H1 (cell line): ENCODE measurements around the gene RPS13. TPM values are rescaled to one million over a fixed set of nuclear protein-coding genes. Genes with fewer than 3 reads are reported as not detected.
A peak's percentile ranks its signal among the peaks of the same experiment; 100 is the strongest.

ENCODE experiments used
- CTCF ChIA-PET: fragments of 300-600 bp; sonication (Branson Sonifier 250); formaldehyde crosslinking; loops from one replicate; lab custom pipeline; 2021; ENCODE audit not compliant: partially characterized antibody; lab: Charles Lee
- POLR2A ChIA-PET: fragments of 300-600 bp; sonication (Branson Sonifier 250); formaldehyde crosslinking; loops from one replicate; lab custom pipeline; 2021; ENCODE audit warnings: inconsistent platforms; ENCODE audit not compliant: partially characterized antibody; lab: Charles Lee
- DNase-seq, 2 experiments: peaks; one replicate each; pipeline versions ENCODE4 v3.0.0 to v3.0.0-alpha.2; 2010 to 2022; ENCODE audit warnings: low spot score in 2 of 2, low read depth in 1 of 2, mixed read lengths in 1 of 2
- FAIRE-seq: peaks from 2 replicates; lab custom pipeline; 2011; peaks lifted over from hg19 to GRCh38; lab: Jason Lieb, UNC
- H2AFZ ChIP-seq: 2 replicates; pipeline ENCODE4 v1.8.1; 2012; ENCODE audit warnings: low read length, inconsistent platforms
- H2AK5ac ChIP-seq: 2 replicates; pipeline ENCODE4 v1.6.1; 2013; ENCODE audit warnings: low read depth, low read length
- H2BK120ac ChIP-seq: replicated peaks from 2 replicates; pipeline ENCODE3; 2013; ENCODE audit warnings: low read depth, low read length, inconsistent platforms
- H2BK12ac ChIP-seq: 2 replicates; pipeline ENCODE4 v1.6.1; 2013; ENCODE audit warnings: low read depth, low read length
- H2BK15ac ChIP-seq: 2 replicates; pipeline ENCODE4 v1.6.1; 2013; ENCODE audit warnings: low read length
- H2BK20ac ChIP-seq: 2 replicates; pipeline ENCODE4 v1.6.1; 2013; ENCODE audit warnings: low read length
- H2BK5ac ChIP-seq: 2 replicates; pipeline ENCODE4 v1.6.1; 2013; ENCODE audit warnings: low read depth, low read length
- H3K14ac ChIP-seq: 2 replicates; pipeline ENCODE4 v1.6.1; 2013; ENCODE audit warnings: inconsistent platforms; ENCODE audit not compliant: insufficient read length
- H3K18ac ChIP-seq: 2 replicates; pipeline ENCODE4 v1.6.1; 2013; ENCODE audit warnings: low read length; ENCODE audit errors: extremely low read depth
- H3K23ac ChIP-seq: 2 replicates; pipeline ENCODE4 v1.6.1; 2013; ENCODE audit warnings: inconsistent platforms; ENCODE audit not compliant: insufficient read length
- H3K23me2 ChIP-seq: 2 replicates; pipeline ENCODE4 v1.6.1; 2013; ENCODE audit warnings: low read depth, low read length
- H3K27ac ChIP-seq: 2 replicates; pipeline ENCODE4 v1.6.1; 2011; ENCODE audit warnings: low read depth, low read length, inconsistent platforms
- H3K27me3 ChIP-seq, 4 experiments: replicated peaks in 1 of 4; 1 replicate in 1 of 4; 2 replicates in 3 of 4; pipeline versions ENCODE4 v1.6.1 to v1.8.1; 2011 to 2013; ENCODE audit warnings: low read length in 3 of 4, mild to moderate bottlenecking in 3 of 4, inconsistent platforms in 2 of 4, mixed read lengths in 2 of 4, moderate library complexity in 1 of 4; ENCODE audit not compliant: control insufficient read depth in 3 of 4, insufficient read depth in 3 of 4; ENCODE audit errors: extremely low read depth in 1 of 4
- H3K36me3 ChIP-seq, 4 experiments: 2 replicates each; pipeline versions ENCODE4 v1.6.1 to v1.8.1; 2011 to 2013; ENCODE audit warnings: mild to moderate bottlenecking in 4 of 4, low read length in 3 of 4, moderate library complexity in 2 of 4, control low read depth in 1 of 4, inconsistent platforms in 1 of 4; ENCODE audit not compliant: insufficient read depth in 4 of 4, control insufficient read depth in 2 of 4
- H3K4ac ChIP-seq: replicated peaks from 2 replicates; pipeline ENCODE3; 2013; ENCODE audit warnings: low read length, low read depth, mixed read lengths, inconsistent platforms; ENCODE audit not compliant: insufficient read length
- H3K4me1 ChIP-seq, 4 experiments: replicated peaks in 1 of 4; 1 replicate in 1 of 4; 2 replicates in 3 of 4; pipeline versions ENCODE4 v1.6.1 to v1.8.1; 2011 to 2013; ENCODE audit warnings: low read length in 3 of 4, inconsistent platforms in 2 of 4, mixed read lengths in 1 of 4; ENCODE audit not compliant: insufficient read depth in 4 of 4, control insufficient read depth in 3 of 4
- H3K4me2 ChIP-seq, 2 experiments: 2 replicates each; pipeline versions ENCODE4 v1.6.1 to v1.8.1; 2011 to 2013; ENCODE audit warnings: low read depth in 2 of 2, low read length in 2 of 2, control low read depth in 1 of 2, inconsistent platforms in 1 of 2, mild to moderate bottlenecking in 1 of 2; ENCODE audit not compliant: insufficient read depth in 1 of 2
- H3K4me3 ChIP-seq, 4 experiments: fragments of 200-600, 300-600 bp in 1 of 4; sonication (generic), shearing (Covaris generic), sonication (Bioruptor Twin) in 1 of 4; 2 replicates each; pipeline versions ENCODE4 v1.5.1 to v1.8.1; 2011 to 2016; ENCODE audit warnings: low read length in 4 of 4, low read depth in 3 of 4, control low read depth in 2 of 4, inconsistent platforms in 2 of 4, mild to moderate bottlenecking in 2 of 4, mixed read lengths in 1 of 4, moderate library complexity in 1 of 4; ENCODE audit not compliant: insufficient read depth in 2 of 4; ENCODE audit errors: extremely low read depth in 1 of 4
- H3K56ac ChIP-seq: replicated peaks from 2 replicates; pipeline ENCODE3; 2013; ENCODE audit warnings: low read depth, mild to moderate bottlenecking, mixed read lengths, low read length, inconsistent platforms; ENCODE audit not compliant: insufficient read length
- H3K79me1 ChIP-seq: 2 replicates; pipeline ENCODE4 v1.6.1; 2013; ENCODE audit warnings: low read depth, low read length, control low read depth
- H3K79me2 ChIP-seq, 2 experiments: 2 replicates each; pipeline versions ENCODE4 v1.6.1 to v1.8.1; 2012 to 2013; ENCODE audit warnings: low read length in 2 of 2, mild to moderate bottlenecking in 2 of 2, inconsistent platforms in 1 of 2; ENCODE audit not compliant: insufficient read depth in 2 of 2, control insufficient read depth in 1 of 2
- H3K9ac ChIP-seq, 4 experiments: replicated peaks in 1 of 4; 1 replicate in 1 of 4; 2 replicates in 3 of 4; pipeline versions ENCODE4 v1.6.1 to v1.8.1; 2011 to 2013; ENCODE audit warnings: low read depth in 3 of 4, low read length in 3 of 4, control low read depth in 2 of 4, mild to moderate bottlenecking in 2 of 4, moderate library complexity in 2 of 4, inconsistent platforms in 1 of 4; ENCODE audit errors: extremely low read depth in 1 of 4
- H3K9me3 ChIP-seq, 2 experiments: 2 replicates each; pipeline versions ENCODE4 v1.6.1 to v1.8.1; 2012 to 2013; ENCODE audit warnings: mild to moderate bottlenecking in 2 of 2, moderate library complexity in 2 of 2, control low read depth in 1 of 2, inconsistent platforms in 1 of 2, low read depth in 1 of 2, low read length in 1 of 2, mixed read lengths in 1 of 2; ENCODE audit not compliant: insufficient read depth in 2 of 2
- H4K20me1 ChIP-seq, 2 experiments: replicated peaks in 1 of 2; 2 replicates each; pipeline versions ENCODE3 to v1.8.1; 2011 to 2013; ENCODE audit warnings: inconsistent platforms in 2 of 2, low read length in 2 of 2, mild to moderate bottlenecking in 1 of 2; ENCODE audit not compliant: insufficient read depth in 2 of 2, control insufficient read depth in 1 of 2
- H4K5ac ChIP-seq: 2 replicates; pipeline ENCODE4 v1.6.1; 2013; ENCODE audit warnings: low read length, low read depth, mixed read lengths, inconsistent platforms; ENCODE audit not compliant: insufficient read length
- H4K8ac ChIP-seq: 2 replicates; pipeline ENCODE4 v1.8.0; 2013; ENCODE audit warnings: mild to moderate bottlenecking, moderate library complexity, low read length, inconsistent platforms; ENCODE audit not compliant: insufficient read depth; ENCODE audit errors: extremely low read depth
- H4K91ac ChIP-seq: replicated peaks from 2 replicates; pipeline ENCODE3; 2013; ENCODE audit warnings: low read length, mixed read lengths, inconsistent platforms; ENCODE audit not compliant: insufficient read length
- CREB1 ChIP-seq: IDR thresholded peaks from 2 replicates; pipeline ENCODE4 v1.6.1; 2012; ENCODE audit warnings: inconsistent platforms
- JUN ChIP-seq: IDR thresholded peaks from 2 replicates; pipeline ENCODE4 v1.6.1; 2011; ENCODE audit warnings: low read depth, mild to moderate bottlenecking, improper control_type of control experiment, low read length
- JUND ChIP-seq: IDR thresholded peaks from 2 replicates; pipeline ENCODE4 v1.6.1; 2011; ENCODE audit warnings: mild to moderate bottlenecking, improper control_type of control experiment, low read length
- SAP30 ChIP-seq: fragments of 300-600 bp; sonication (generic); IDR thresholded peaks from 2 replicates; pipeline ENCODE4 v1.7.1; 2012; ENCODE audit warnings: low read length, moderate library complexity, mild to moderate bottlenecking, inconsistent platforms; ENCODE audit not compliant: insufficient read depth, insufficient replicate concordance
- WGBS, 2 experiments: shearing (Covaris generic) in 1 of 2; methylation state at CpG; one replicate each; pipeline versions ENCODE4 v1.1.6 to v1.1.7; 2013 to 2015; ENCODE audit warnings: low lambda C conversion rate in 2 of 2, mixed read lengths in 2 of 2, inconsistent platforms in 1 of 2, low coverage in 1 of 2, missing lambda C conversion rate in 1 of 2; ENCODE audit not compliant: insufficient replicate concordance in 2 of 2, insufficient coverage in 1 of 2, insufficient read length in 1 of 2; ENCODE audit errors: extremely low coverage in 1 of 2, missing lambda C conversion rate in 1 of 2; 5-methylcytosine and 5-hydroxymethylcytosine counted together
- polyA plus RNA-seq, 7 experiments: library from polyadenylated mRNA; depleted of rRNA in 3 of 7; stranded (reverse) in 5 of 7; unstranded in 2 of 7; fragments of >200 nt in 5 of 7; fragments of 200-250 nt in 2 of 7; gene quantifications; 1 replicate in 5 of 7; 2 replicates in 1 of 7; 4 replicates in 1 of 7; pipeline versions ENCODE4 v1.2.1 to v1.2.3, GENCODE V29; 2011 to 2013; ENCODE audit warnings: missing spikeins in 2 of 7, mixed read lengths in 2 of 7
- total RNA-seq: library from RNA; stranded (reverse); fragmentation: NEBNext Ultra II Directional; extraction: Animal tissue kit (Norgen Biotek cat#: 25700); gene quantifications from 2 replicates; pipeline ENCODE4 v1.2.1, GENCODE V29; 2021

RPS13 gene
- total and polyA plus RNA-seq, 2 of the 8 experiments (the other 6 are each of a cell fraction or from before 2014, with no cell fraction given) = 1,336 to 2,270 TPM

GRCh38 chr11:17076517-17077239 is 789 bp downstream of the RPS13 start:
- CTCF ChIA-PET = interaction anchor here (0.6 to 2.5 kb wide), 4 partner anchors 14 to 332 kb away, joined by 3 to 7 read pairs (median 5); no protein-coding TSS in a partner anchor
- Histone ChIP-seq H2AFZ (no peak overlapping the region), H3K4me2 (peak overlapping the region; percentile 96 to 100), H4K8ac (no peak overlapping the region), H3K9me3 (no peaks in the 10 kb centered on the region), H3K14ac (no peak overlapping the region), H3K23me2 (peaks cover 10% of the 10 kb centered on the region), H4K5ac (no peak overlapping the region), H3K36me3 (peaks cover 10 to 39% (median 24%) of the 10 kb centered on the region in 4 experiments), H3K4me3 (peak overlapping the region; percentile 84 to 99 (median 94)), H4K91ac (no peak overlapping the region), H2BK15ac (no peak overlapping the region), H2AK5ac (peak overlapping the region; percentile 24; the same call in 1 of the 2 replicates), H3K4me1 (peaks cover 0 to 5% (median 3%) of the 10 kb centered on the region in 4 experiments; a peak in 6 of 7 replicates), H3K79me1 (peaks cover 4% of the 10 kb centered on the region; the same call in 1 of the 2 replicates), H3K79me2 (peaks cover 8 to 21% of the 10 kb centered on the region in 2 experiments), H2BK5ac (peak overlapping the region; percentile 79), H3K27ac (peak overlapping the region; percentile 97), H4K20me1 (peaks cover 0 to 10% of the 10 kb centered on the region in 2 experiments), H3K4ac (peak overlapping the region; percentile 58), H3K9ac (peak overlapping the region; percentile 93 to 98 (median 96)), H3K27me3 (no peaks in the 10 kb centered on the region), H3K56ac (no peak overlapping the region), H2BK12ac (peak overlapping the region; percentile 2; the same call in 1 of the 2 replicates), H2BK120ac (no peak overlapping the region), H2BK20ac (no peak overlapping the region), H3K23ac (no peak overlapping the region), H3K18ac (no peak overlapping the region)
- no peak for FAIRE-seq
- POLR2A ChIA-PET = interaction anchor here (0.5 to 3.8 kb wide), 26 partner anchors 8 to 292 kb away, joined by 3 to 47 read pairs (median 4); partner anchors contain the start of gene NUCB2
- WGBS, 2 experiments = 38% methylated on average over 15 of the region's 15 CpGs; no CpG with 5 or more reads in 1 of the 2 experiments
- DNase-seq = no peak
- TF ChIP-seq JUND (no peak), CREB1 (no peak), JUN (no peak), SAP30 (no peak)
